Keratinocyte (primary cell): Measurements from ENCODE around the gene HHIPL1. TPM values are rescaled to one million over a fixed set of nuclear protein-coding genes. Genes with fewer than 3 reads are reported as not detected.

ENCODE experiments used
- DNase-seq: peaks from one replicate; pipeline ENCODE4 v3.0.0-alpha.2; 2011; ENCODE audit warnings: low read depth, missing footprints, low spot score
- FAIRE-seq: peaks from 2 replicates; lab custom pipeline; 2011; peaks lifted over from hg19 to GRCh38; lab: Jason Lieb, UNC
- H2AFZ ChIP-seq: 2 replicates; pipeline ENCODE4 v1.6.0; 2012; ENCODE audit warnings: low read length, control low read depth, inconsistent platforms; ENCODE audit not compliant: control insufficient read depth
- H3K27ac ChIP-seq: 2 replicates; pipeline ENCODE4 v1.5.1; 2011; ENCODE audit warnings: low read length; ENCODE audit not compliant: control insufficient read depth, insufficient read depth
- H3K27me3 ChIP-seq: 3 replicates; pipeline ENCODE4 v1.6.0; 2011; ENCODE audit warnings: low read length; ENCODE audit not compliant: control insufficient read depth, insufficient read depth; ENCODE audit errors: extremely low read depth
- H3K36me3 ChIP-seq, 2 experiments: 2 replicates in 1 of 2; 3 replicates in 1 of 2; pipeline ENCODE4 v1.5.1; 2011; ENCODE audit warnings: low read length in 2 of 2, mild to moderate bottlenecking in 1 of 2; ENCODE audit not compliant: control insufficient read depth in 2 of 2, insufficient read depth in 2 of 2; ENCODE audit errors: extremely low read depth in 1 of 2
- H3K4me1 ChIP-seq: 3 replicates; pipeline ENCODE4 v1.5.1; 2011; ENCODE audit warnings: low read length; ENCODE audit not compliant: control insufficient read depth, insufficient read depth; ENCODE audit errors: extremely low read depth
- H3K4me2 ChIP-seq: 3 replicates; pipeline ENCODE4 v1.6.0; 2011; ENCODE audit warnings: low read depth, low read length; ENCODE audit not compliant: control insufficient read depth, insufficient read depth; ENCODE audit errors: extremely low read depth
- H3K4me3 ChIP-seq, 3 experiments: fragments of 200-600 bp in 1 of 3; sonication (generic) in 1 of 3; 2 replicates in 2 of 3; 3 replicates in 1 of 3; pipeline ENCODE4 v1.5.1; 2011 to 2016; ENCODE audit warnings: low read length in 3 of 3, mild to moderate bottlenecking in 3 of 3, control low read depth in 2 of 3, inconsistent platforms in 1 of 3, low read depth in 1 of 3, mixed read lengths in 1 of 3, mixed run types in 1 of 3, moderate library complexity in 1 of 3; ENCODE audit not compliant: control insufficient read depth in 2 of 3, insufficient read depth in 2 of 3; ENCODE audit errors: extremely low read depth in 1 of 3
- H3K79me2 ChIP-seq: 2 replicates; pipeline ENCODE4 v1.6.0; 2012; ENCODE audit warnings: low read length; ENCODE audit not compliant: control insufficient read depth, insufficient read depth
- H3K9ac ChIP-seq: 3 replicates; pipeline ENCODE4 v1.6.0; 2011; ENCODE audit warnings: low read length; ENCODE audit not compliant: control insufficient read depth, insufficient read depth; ENCODE audit errors: extremely low read depth
- H3K9me1 ChIP-seq: 3 replicates; pipeline ENCODE4 v1.6.0; 2011; ENCODE audit warnings: low read length; ENCODE audit not compliant: control insufficient read depth, insufficient read depth; ENCODE audit errors: extremely low read depth
- H3K9me3 ChIP-seq: 2 replicates; pipeline ENCODE4 v1.5.1; 2012; ENCODE audit warnings: low read depth, low read length; ENCODE audit not compliant: control insufficient read depth
- H4K20me1 ChIP-seq: 3 replicates; pipeline ENCODE4 v1.6.0; 2011; ENCODE audit warnings: low read length; ENCODE audit not compliant: control insufficient read depth, insufficient read depth; ENCODE audit errors: extremely low read depth
- CTCF ChIP-seq, 3 experiments: IDR thresholded peaks in 1 of 3; conservative IDR thresholded peaks in 1 of 3; optimal IDR thresholded peaks in 1 of 3; 2 replicates in 2 of 3; 3 replicates in 1 of 3; pipeline versions ENCODE3 to v1.5.1; 2011; ENCODE audit warnings: low read length in 3 of 3, mild to moderate bottlenecking in 3 of 3, moderate library complexity in 2 of 3, control low read depth in 1 of 3, inconsistent platforms in 1 of 3; ENCODE audit not compliant: insufficient read depth in 2 of 3; ENCODE audit errors: extremely low read depth in 1 of 3
- EZH2 ChIP-seq: IDR thresholded peaks from one replicate; pipeline ENCODE4 v1.6.1; 2012; ENCODE audit warnings: inconsistent platforms, mild to moderate bottlenecking, low read length, moderate library complexity
- dilution Hi-C: fragments of 300-500 bp; cut with MboI; formaldehyde crosslinking; loops from one replicate; pipeline ENCODE4 v1.7.0; 2020; ENCODE audit warnings: low sequenced_read_pairs; ENCODE audit not compliant: extremely low pct_ligation_motif_present
- polyA plus RNA-seq, 5 experiments: library from polyadenylated mRNA; depleted of rRNA in 3 of 5; stranded (reverse) in 3 of 5; stranded (forward) in 1 of 5; unstranded in 1 of 5; fragments of >200 nt; gene quantifications; 1 replicate in 1 of 5; 2 replicates in 3 of 5; 3 replicates in 1 of 5; pipeline versions ENCODE4 v1.2.1 to v1.2.3, GENCODE V29; 2011 to 2012; ENCODE audit warnings: missing spikeins in 2 of 5, low read depth in 1 of 5, low replicate concordance in 1 of 5

Gene HHIPL1
- polyA plus RNA-seq, 1 donor (not counting 4 experiments of a cell fraction or from before 2014, with no cell fraction given): 0.08 TPM

GRCh38 chr14:99650189-99650588, 5.3 kb downstream of the HHIPL1 start:
- Histone ChIP-seq H3K4me2 (no peak overlapping the region), H3K27ac (no peak overlapping the region), H3K9me1 (no peaks in the 10 kb centered on the region), H3K9ac (no peak overlapping the region), H3K9me3 (no peaks in the 10 kb centered on the region), H3K36me3 (no peaks in the 10 kb centered on the region), H3K4me3 (no peak overlapping the region), H3K27me3 (peaks cover 27% of the 10 kb centered on the region), H4K20me1 (no peaks in the 10 kb centered on the region), H3K4me1 (no peaks in the 10 kb centered on the region), H2AFZ (no peak overlapping the region), H3K79me2 (no peaks in the 10 kb centered on the region)
- FAIRE-seq (no peak), DNase-seq (no peak)
- dilution Hi-C loops: no loop called here
- no peak for TF ChIP-seq EZH2
- TF ChIP-seq CTCF (optimal IDR thresholded peaks at IDR 0.05 in 1 of 3, IDR thresholded peaks at IDR 0.05 in 1 of 3, conservative IDR thresholded peaks at IDR 0.05 in 1 of 3; ENCODE audit: extremely low read depth in 1 of 3, insufficient read depth in 2 of 3, low read length in 3 of 3): no peak

- Histone ChIP-seq H3K27me3 (peaks cover 22% of the 10 kb centered on the region), H4K20me1 (no peaks in the 10 kb centered on the region), H3K9me3 (no peaks in the 10 kb centered on the region), H3K79me2 (no peaks in the 10 kb centered on the region), H3K27ac (no peak overlapping the region), H3K4me1 (no peaks in the 10 kb centered on the region), H2AFZ (no peak overlapping the region), H3K9me1 (no peaks in the 10 kb centered on the region), H3K9ac (no peak overlapping the region), H3K4me2 (no peak overlapping the region), H3K36me3 (no peaks in the 10 kb centered on the region), H3K4me3 (no peak overlapping the region)
- no peak for TF ChIP-seq CTCF (optimal IDR thresholded peaks at IDR 0.05 in 1 of 3, IDR thresholded peaks at IDR 0.05 in 1 of 3, conservative IDR thresholded peaks at IDR 0.05 in 1 of 3; ENCODE audit: extremely low read depth in 1 of 3, insufficient read depth in 2 of 3, low read length in 3 of 3)
- TF ChIP-seq EZH2: no peak
- FAIRE-seq (no peak), DNase-seq (no peak)
- dilution Hi-C loops: no loop called here
Observed at GRCh38 chr14:99651953-99652746, 7.2 kb downstream of the HHIPL1 start.
